GM12875 (cell line): ENCODE results near the gene BIRC7.

Experiments used
- H3K4me3 ChIP-seq: one replicate; pipeline ENCODE4 v1.5.1; 2011; ENCODE audit warnings: low read depth, low read length, control low read depth
- CTCF ChIP-seq: IDR thresholded peaks from 2 replicates; pipeline ENCODE4 v1.5.1; 2011; ENCODE audit warnings: low read depth, mild to moderate bottlenecking, control low read depth, inconsistent platforms, low read length, moderate library complexity, borderline replicate concordance; ENCODE audit not compliant: insufficient read depth

The BIRC7 gene

GRCh38 chr20:63216041-63216848, 19.5 kb upstream of the BIRC7 start, which contains the start of gene YTHDF1:
Gene YTHDF1 (minus strand): TSS chr20:63216131. CDS start chr20:63215892, 239 bp downstream.
- H3K4me3 ChIP-seq: peak within 1 kb of the TSS; percentile 53
- TF ChIP-seq CTCF: no peak

GRCh38 chr20:63216849-63217471, 18.7 kb upstream of the BIRC7 start:
- H3K4me3 ChIP-seq: no peak overlapping the region
- no peak for TF ChIP-seq CTCF

GRCh38 chr20:63217706-63218105, 18.0 kb upstream of the BIRC7 start:
- no peak overlapping the region for H3K4me3 ChIP-seq
- TF ChIP-seq CTCF: no peak

- TF ChIP-seq CTCF: no peak
Measured at GRCh38 chr20:63218701-63219446, 16.8 kb upstream of the BIRC7 start.

GRCh38 chr20:63219447-63219821, 16.3 kb upstream of the BIRC7 start:
- TF ChIP-seq CTCF: no peak
- H3K4me3 ChIP-seq: no peak overlapping the region

More at GRCh38 chr20:63218701-63219446, 16.8 kb upstream of the BIRC7 start:
- H3K4me3 ChIP-seq: no peak overlapping the region

GRCh38 chr20:63219866-63220521, 15.7 kb upstream of the BIRC7 start:
- no peak for TF ChIP-seq CTCF
- no peak overlapping the region for H3K4me3 ChIP-seq
